HUES64 (cell line): Measurements from ENCODE around the gene EFCC1.

Source experiments
- H3K27ac ChIP-seq: 2 replicates; pipeline ENCODE4 v1.7.0; 2013; ENCODE audit warnings: low read depth, low read length, inconsistent platforms
- H3K27me3 ChIP-seq: 2 replicates; pipeline ENCODE4 v1.6.1; 2013; ENCODE audit warnings: mild to moderate bottlenecking, low read length; ENCODE audit not compliant: insufficient read depth
- H3K36me3 ChIP-seq: 2 replicates; pipeline ENCODE4 v1.6.1; 2013; ENCODE audit warnings: mild to moderate bottlenecking, low read length; ENCODE audit not compliant: insufficient read depth
- H3K4me1 ChIP-seq: 2 replicates; pipeline ENCODE4 v1.6.1; 2013; ENCODE audit warnings: mild to moderate bottlenecking, low read length, moderate library complexity; ENCODE audit not compliant: insufficient read depth
- H3K4me3 ChIP-seq: 2 replicates; pipeline ENCODE4 v1.5.1; 2013; ENCODE audit warnings: mild to moderate bottlenecking, low read length, moderate library complexity
- H3K9ac ChIP-seq: 2 replicates; pipeline ENCODE4 v1.6.1; 2013; ENCODE audit warnings: mild to moderate bottlenecking, low read depth, low read length
- H3K9me3 ChIP-seq: 2 replicates; pipeline ENCODE4 v1.6.1; 2013; ENCODE audit warnings: low read depth, low read length; ENCODE audit not compliant: insufficient read depth
- WGBS: fragments of 150-250, 120-280 bp; methylation state at CpG from one replicate; pipeline ENCODE4 v1.1.7; 2013; ENCODE audit warnings: missing lambda C conversion rate; 5-methylcytosine and 5-hydroxymethylcytosine counted together

Gene EFCC1

GRCh38 chr3:128995737-128996136, 5.4 kb upstream of the EFCC1 start:
- WGBS = 93% methylated on average over 1 of the region's 1 CpG
- Histone ChIP-seq H3K4me3 (no peak overlapping the region), H3K27me3 (peaks cover 52% of the 10 kb centered on the region), H3K36me3 (no peaks in the 10 kb centered on the region), H3K4me1 (peaks cover 27% of the 10 kb centered on the region; the same call in 1 of the 2 replicates), H3K27ac (no peak overlapping the region), H3K9me3 (no peaks in the 10 kb centered on the region), H3K9ac (no peak overlapping the region)

GRCh38 chr3:128996200-128996599, 4.9 kb upstream of the EFCC1 start:
- H3K4me3 ChIP-seq = no peak overlapping the region
- no peak overlapping the region for H3K9ac ChIP-seq
- no peaks in the 10 kb centered on the region for H3K36me3 ChIP-seq
- no peaks in the 10 kb centered on the region for H3K9me3 ChIP-seq
- peaks cover 28% of the 10 kb centered on the region; the same call in 1 of the 2 replicates for H3K4me1 ChIP-seq
- WGBS = no CpG with 5 or more reads among the region's 1 CpG
- H3K27ac ChIP-seq = no peak overlapping the region
- H3K27me3 ChIP-seq = peaks cover 56% of the 10 kb centered on the region

DNA sequence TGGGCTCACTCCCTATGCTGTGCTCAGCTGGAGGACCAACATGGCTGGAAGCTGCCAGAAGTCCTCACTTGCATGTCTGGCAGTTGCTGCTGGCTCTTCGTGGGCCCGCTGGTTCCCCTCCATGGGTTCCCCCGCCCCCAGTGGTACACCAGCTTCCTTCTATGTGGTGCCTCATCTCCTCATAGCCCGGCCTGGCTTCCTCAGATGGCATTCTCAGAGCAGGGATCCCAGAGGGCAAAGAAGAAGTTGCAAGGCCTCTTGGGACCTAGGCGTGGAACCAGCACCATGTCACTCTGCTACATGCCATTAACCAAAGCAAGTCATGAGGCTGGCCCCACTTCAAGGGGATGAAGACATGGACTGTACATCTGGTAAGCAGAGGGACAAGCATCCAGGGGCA, 4.4 kb upstream of the EFCC1 start:
- WGBS = 86% methylated on average over 5 of the region's 5 CpGs
- no peak overlapping the region for H3K27ac ChIP-seq
- H3K4me3 ChIP-seq = no peak overlapping the region
- H3K9ac ChIP-seq = no peak overlapping the region
- H3K36me3 ChIP-seq = no peaks in the 10 kb centered on the region
- peaks cover 62% of the 10 kb centered on the region for H3K27me3 ChIP-seq
- H3K9me3 ChIP-seq = no peaks in the 10 kb centered on the region
- peaks cover 28% of the 10 kb centered on the region; the same call in 1 of the 2 replicates for H3K4me1 ChIP-seq

DNA sequence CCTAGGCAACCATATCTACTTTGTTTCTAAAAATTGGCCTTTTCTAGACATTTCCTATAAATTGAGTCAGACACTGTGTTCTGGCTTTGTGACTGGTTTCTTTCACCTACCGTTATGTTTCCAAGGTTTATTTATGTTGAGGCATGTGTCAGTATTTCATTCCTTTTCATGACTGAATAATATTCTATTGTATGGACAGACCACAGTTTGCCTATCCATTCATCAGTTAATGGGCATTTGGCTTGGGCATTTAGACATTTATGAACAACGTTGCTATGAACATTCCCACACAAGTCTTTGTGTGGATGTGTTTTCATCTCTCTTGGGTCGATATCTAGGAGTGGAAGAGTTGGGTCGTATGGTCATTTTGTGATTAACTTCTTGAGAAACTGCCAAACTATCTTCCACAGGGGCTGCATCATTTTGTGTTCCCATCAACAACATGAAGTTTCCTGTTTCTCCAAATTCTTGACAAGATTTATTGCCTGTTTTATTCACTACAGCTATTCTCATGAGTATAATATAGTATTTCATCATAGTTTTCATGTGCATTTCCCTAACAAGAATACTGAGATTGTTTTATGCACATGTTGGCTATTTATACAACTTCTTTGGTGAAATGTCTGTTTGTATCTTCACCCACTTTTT, 3.5 kb upstream of the EFCC1 start:
- Histone ChIP-seq H3K4me3 (no peak overlapping the region), H3K9ac (no peak overlapping the region), H3K36me3 (no peaks in the 10 kb centered on the region), H3K9me3 (no peaks in the 10 kb centered on the region), H3K27me3 (peaks cover 68% of the 10 kb centered on the region), H3K27ac (no peak overlapping the region), H3K4me1 (peaks cover 28% of the 10 kb centered on the region; the same call in 1 of the 2 replicates)
- 95% methylated on average over 3 of the region's 4 CpGs for WGBS

- Histone ChIP-seq H3K27me3 (peaks cover 68% of the 10 kb centered on the region), H3K36me3 (no peaks in the 10 kb centered on the region), H3K9ac (peak overlapping the region; percentile 21; the same call in 1 of the 2 replicates), H3K9me3 (no peaks in the 10 kb centered on the region), H3K27ac (peak overlapping the region; percentile 46), H3K4me3 (no peak overlapping the region; the same call in 1 of the 2 replicates), H3K4me1 (peaks cover 25% of the 10 kb centered on the region; the same call in 1 of the 2 replicates)
- 56% methylated on average over 3 of the region's 3 CpGs for WGBS
Observed at GRCh38 chr3:128998561-128998960, 2.5 kb upstream of the EFCC1 start.

- H3K27me3 ChIP-seq = peaks cover 69% of the 10 kb centered on the region
- H3K9me3 ChIP-seq = no peaks in the 10 kb centered on the region
- peaks cover 25% of the 10 kb centered on the region; the same call in 1 of the 2 replicates for H3K4me1 ChIP-seq
- no peaks in the 10 kb centered on the region for H3K36me3 ChIP-seq
- 28% methylated on average over 3 of the region's 5 CpGs for WGBS
- H3K4me3 ChIP-seq = no peak overlapping the region; the same call in 1 of the 2 replicates
- H3K9ac ChIP-seq = peak overlapping the region; percentile 21; the same call in 1 of the 2 replicates
- H3K27ac ChIP-seq = peak overlapping the region; percentile 46; the same call in 1 of the 2 replicates
Observed at GRCh38 chr3:128999102-128999501, 2.0 kb upstream of the EFCC1 start.

DNA sequence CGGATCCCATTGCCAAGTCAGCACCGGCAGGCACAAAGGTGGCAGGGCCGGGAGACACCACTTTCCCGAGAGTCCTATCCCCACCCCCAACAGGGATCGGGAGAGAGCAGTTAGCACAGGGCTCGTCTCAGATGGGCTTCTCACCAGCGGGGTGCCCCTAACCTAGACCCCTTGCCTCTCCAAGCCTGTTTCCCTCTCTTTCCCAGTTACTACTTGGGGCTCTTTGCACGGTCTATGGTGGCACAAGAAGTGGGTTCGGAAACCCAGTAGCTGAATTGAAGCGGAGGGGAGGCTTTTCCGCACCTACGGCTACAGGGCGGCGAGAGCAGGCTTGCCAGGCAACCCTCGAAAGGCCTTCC, 383 bp upstream of the EFCC1 start:
- Histone ChIP-seq H3K36me3 (no peaks in the 10 kb centered on the region), H3K27me3 (peaks cover 73% of the 10 kb centered on the region), H3K9ac (no peak overlapping the region; the same call in 1 of the 2 replicates), H3K27ac (no peak overlapping the region), H3K4me3 (peak overlapping the region; percentile 64), H3K4me1 (peaks cover 21% of the 10 kb centered on the region; the same call in 1 of the 2 replicates), H3K9me3 (no peaks in the 10 kb centered on the region)
- 4% methylated on average over 15 of the region's 15 CpGs for WGBS

- Histone ChIP-seq H3K4me1 (peaks cover 21% of the 10 kb centered on the region; the same call in 1 of the 2 replicates), H3K9ac (no peak overlapping the region), H3K27ac (no peak overlapping the region), H3K9me3 (no peaks in the 10 kb centered on the region), H3K36me3 (no peaks in the 10 kb centered on the region), H3K4me3 (peak overlapping the region; percentile 64), H3K27me3 (peaks cover 77% of the 10 kb centered on the region)
- WGBS = 2% methylated on average over 81 of the region's 81 CpGs
Observed at GRCh38 chr3:129001806-129002572, 885 bp downstream of the EFCC1 start.

GRCh38 chr3:129002573-129003569, 1.8 kb downstream of the EFCC1 start:
- no peak overlapping the region for H3K9ac ChIP-seq
- peaks cover 85% of the 10 kb centered on the region for H3K27me3 ChIP-seq
- H3K4me1 ChIP-seq = peaks cover 24% of the 10 kb centered on the region; the same call in 1 of the 2 replicates
- H3K4me3 ChIP-seq = peak overlapping the region; percentile 64
- 39% methylated on average over 28 of the region's 28 CpGs for WGBS
- H3K27ac ChIP-seq = no peak overlapping the region
- H3K36me3 ChIP-seq = no peaks in the 10 kb centered on the region
- no peaks in the 10 kb centered on the region for H3K9me3 ChIP-seq

GRCh38 chr3:129003578-129004112, 2.5 kb downstream of the EFCC1 start:
- no peak overlapping the region for H3K27ac ChIP-seq
- H3K9ac ChIP-seq = no peak overlapping the region
- peaks cover 88% of the 10 kb centered on the region for H3K27me3 ChIP-seq
- no peaks in the 10 kb centered on the region for H3K36me3 ChIP-seq
- H3K9me3 ChIP-seq = no peaks in the 10 kb centered on the region
- peaks cover 16% of the 10 kb centered on the region; the same call in 1 of the 2 replicates for H3K4me1 ChIP-seq
- H3K4me3 ChIP-seq = peak overlapping the region; percentile 45
- 6% methylated on average over 55 of the region's 55 CpGs for WGBS
